Liver (tissue), 9 donors: ENCODE measurements around the gene PIP5KL1. TPM values are rescaled to one million over a fixed set of nuclear protein-coding genes. Genes with fewer than 3 reads are reported as not detected.

Experiments
- DNase-seq: peaks from one replicate; pipeline ENCODE4 v3.0.0-alpha.2; 2017; ENCODE audit warnings: low spot score
- H3K27ac ChIP-seq, 2 donors: one replicate each; pipeline ENCODE4 v1.7.0; 2013; ENCODE audit warnings: inconsistent platforms in 2 of 2, low read length in 2 of 2, control low read depth in 1 of 2, low read depth in 1 of 2, mild to moderate bottlenecking in 1 of 2
- H3K27me3 ChIP-seq, 4 donors: one replicate each; pipeline versions ENCODE4 v1.6.1 to v1.7.0; 2013; ENCODE audit warnings: low read length in 3 of 4, inconsistent platforms in 1 of 4, mild to moderate bottlenecking in 1 of 4, moderate library complexity in 1 of 4; ENCODE audit not compliant: control insufficient read depth in 4 of 4, insufficient read depth in 4 of 4
- H3K36me3 ChIP-seq, 4 donors: one replicate each; pipeline versions ENCODE4 v1.6.1 to v1.7.0; 2013; ENCODE audit warnings: low read length in 3 of 4, mild to moderate bottlenecking in 3 of 4, low read depth in 1 of 4, moderate library complexity in 1 of 4; ENCODE audit not compliant: control insufficient read depth in 4 of 4, insufficient read depth in 3 of 4
- H3K4me1 ChIP-seq, 4 donors: one replicate each; pipeline versions ENCODE4 v1.6.1 to v1.7.0; 2013; ENCODE audit warnings: low read length in 3 of 4, mild to moderate bottlenecking in 3 of 4, moderate library complexity in 1 of 4; ENCODE audit not compliant: control insufficient read depth in 4 of 4, insufficient read depth in 4 of 4
- H3K4me3 ChIP-seq, 3 donors: one replicate each; pipeline versions ENCODE4 v1.6.1 to v1.7.0; 2013; ENCODE audit warnings: low read length in 3 of 3, control low read depth in 1 of 3, low read depth in 1 of 3, mild to moderate bottlenecking in 1 of 3
- H3K9ac ChIP-seq, 2 donors: one replicate each; pipeline ENCODE4 v1.7.0; 2013; ENCODE audit warnings: low read length in 2 of 2, mild to moderate bottlenecking in 2 of 2, moderate library complexity in 2 of 2, control low read depth in 1 of 2, low read depth in 1 of 2
- H3K9me3 ChIP-seq, 4 donors: one replicate each; pipeline versions ENCODE4 v1.6.1 to v1.7.0; 2013; ENCODE audit warnings: low read length in 3 of 4; ENCODE audit not compliant: control insufficient read depth in 4 of 4
- EGR1 ChIP-seq, 2 donors: IDR thresholded peaks; 2 replicates each; pipeline ENCODE4 v1.6.1; 2016 to 2018; ENCODE audit warnings: antibody characterized with exemption in 2 of 2, low read depth in 2 of 2
- FOXA1 ChIP-seq: IDR thresholded peaks from 2 replicates; pipeline ENCODE4 v1.6.1; 2016; ENCODE audit warnings: antibody characterized with exemption
- FOXA2 ChIP-seq: IDR thresholded peaks from 2 replicates; pipeline ENCODE4 v1.6.1; 2016; ENCODE audit warnings: antibody characterized with exemption
- GABPA ChIP-seq, 2 donors: IDR thresholded peaks in 1 of 2; conservative IDR thresholded peaks in 1 of 2; 2 replicates each; pipeline ENCODE4 v1.6.1; 2016; ENCODE audit warnings: antibody characterized with exemption in 2 of 2, mild to moderate bottlenecking in 1 of 2, moderate library complexity in 1 of 2
- HNF4A ChIP-seq, 2 donors: conservative IDR thresholded peaks; 2 replicates each; pipeline ENCODE4 v1.6.1; 2016; ENCODE audit warnings: antibody characterized with exemption in 2 of 2, mild to moderate bottlenecking in 2 of 2
- JUND ChIP-seq, 2 donors: IDR thresholded peaks; 2 replicates each; pipeline ENCODE4 v1.6.1; 2016; ENCODE audit warnings: antibody characterized with exemption in 2 of 2
- NR2F2 ChIP-seq: IDR thresholded peaks from 2 replicates; pipeline ENCODE4 v1.6.1; 2016; ENCODE audit warnings: antibody characterized with exemption
- RAD21 ChIP-seq, 2 donors: IDR thresholded peaks; 2 replicates each; pipeline ENCODE4 v1.6.1; 2016; ENCODE audit warnings: antibody characterized with exemption in 2 of 2, mild to moderate bottlenecking in 2 of 2
- REST ChIP-seq: IDR thresholded peaks from 2 replicates; pipeline ENCODE4 v1.6.1; 2016; ENCODE audit warnings: antibody characterized with exemption, mild to moderate bottlenecking
- RXRA ChIP-seq, 2 donors: IDR thresholded peaks; 2 replicates each; pipeline ENCODE4 v1.6.1; 2017 to 2018; ENCODE audit warnings: antibody characterized with exemption in 2 of 2, mild to moderate bottlenecking in 1 of 2
- SP1 ChIP-seq: IDR thresholded peaks from 2 replicates; pipeline ENCODE4 v1.6.1; 2018; ENCODE audit warnings: antibody characterized with exemption, mild to moderate bottlenecking
- TAF1 ChIP-seq: conservative IDR thresholded peaks from 2 replicates; pipeline ENCODE4 v1.6.1; 2016; ENCODE audit warnings: antibody characterized with exemption, mild to moderate bottlenecking
- YY1 ChIP-seq: IDR thresholded peaks from 2 replicates; pipeline ENCODE4 v1.6.1; 2016; ENCODE audit warnings: antibody characterized with exemption, mild to moderate bottlenecking
- WGBS: extraction: QIAGEN DNeasy Blood & Tissue Kit; methylation state at CpG from one replicate; pipeline ENCODE4 v1.1.7; 2013; 5-methylcytosine and 5-hydroxymethylcytosine counted together
- polyA plus RNA-seq, 2 donors: library from polyadenylated mRNA; stranded (reverse) in 1 of 2; unstranded in 1 of 2; fragments of 200-250 nt in 1 of 2; fragments of >200 nt in 1 of 2; fragmentation: Nextera tagmentation in 1 of 2; extraction: Ambion mirVana in 1 of 2; gene quantifications; one replicate each; pipeline versions ENCODE4 v1.2.1 to v1.2.3, GENCODE V29; 2013 to 2015
- total RNA-seq, 2 donors: library from RNA; depleted of rRNA; stranded (reverse); fragments of >200 nt; gene quantifications; one replicate each; pipeline ENCODE4 v1.2.3, GENCODE V29; 2014
- TF ChIP-seq, protein P1 (sequence below): fragments of 150-350 bp; IDR thresholded peaks from 2 replicates; pipeline ENCODE4 v1.5.1; 2017; ENCODE audit warnings: improper control_type of control experiment, low read depth, low read length; ENCODE audit not compliant: missing input control
- TF ChIP-seq, protein P2 (sequence below): IDR thresholded peaks from 2 replicates; pipeline ENCODE4 v1.6.1; 2016; ENCODE audit warnings: antibody characterized with exemption
- TF ChIP-seq, protein P3 (sequence below): IDR thresholded peaks from 2 replicates; pipeline ENCODE4 v1.6.1; 2016; ENCODE audit warnings: antibody characterized with exemption
- TF ChIP-seq, protein P4 (sequence below): IDR thresholded peaks from 2 replicates; pipeline ENCODE4 v1.6.1; 2016; ENCODE audit warnings: antibody characterized with exemption
- donor health status: healthy.
- donor health status: healthy.
- donor health status: healthy.
- donor health status: healthy.
- donor health status: healthy.

PIP5KL1 gene
- total and polyA plus RNA-seq, 4 donors, result 0.06 to 1.5 (median 0.49) TPM

- TF ChIP-seq GABPA (IDR thresholded peaks at IDR 0.05 in 1 of 2, conservative IDR thresholded peaks at IDR 0.05 in 1 of 2) (no peak), FOXA2 (no peak), TAF1 (no peak), RXRA (IDR thresholded peaks at IDR 0.05) (no peak)
- TF ChIP-seq, protein P1, sequence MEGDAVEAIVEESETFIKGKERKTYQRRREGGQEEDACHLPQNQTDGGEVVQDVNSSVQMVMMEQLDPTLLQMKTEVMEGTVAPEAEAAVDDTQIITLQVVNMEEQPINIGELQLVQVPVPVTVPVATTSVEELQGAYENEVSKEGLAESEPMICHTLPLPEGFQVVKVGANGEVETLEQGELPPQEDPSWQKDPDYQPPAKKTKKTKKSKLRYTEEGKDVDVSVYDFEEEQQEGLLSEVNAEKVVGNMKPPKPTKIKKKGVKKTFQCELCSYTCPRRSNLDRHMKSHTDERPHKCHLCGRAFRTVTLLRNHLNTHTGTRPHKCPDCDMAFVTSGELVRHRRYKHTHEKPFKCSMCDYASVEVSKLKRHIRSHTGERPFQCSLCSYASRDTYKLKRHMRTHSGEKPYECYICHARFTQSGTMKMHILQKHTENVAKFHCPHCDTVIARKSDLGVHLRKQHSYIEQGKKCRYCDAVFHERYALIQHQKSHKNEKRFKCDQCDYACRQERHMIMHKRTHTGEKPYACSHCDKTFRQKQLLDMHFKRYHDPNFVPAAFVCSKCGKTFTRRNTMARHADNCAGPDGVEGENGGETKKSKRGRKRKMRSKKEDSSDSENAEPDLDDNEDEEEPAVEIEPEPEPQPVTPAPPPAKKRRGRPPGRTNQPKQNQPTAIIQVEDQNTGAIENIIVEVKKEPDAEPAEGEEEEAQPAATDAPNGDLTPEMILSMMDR, result no peak
- no peaks in the 10 kb centered on the region for H3K9me3 ChIP-seq
- H3K27me3 ChIP-seq, result peaks cover 0 to 7% (median 0%) of the 10 kb centered on the region in 4 donors
- WGBS, result 22% methylated on average over 24 of the region's 24 CpGs
- no peak overlapping the region for H3K9ac ChIP-seq
- no peaks in the 10 kb centered on the region for H3K36me3 ChIP-seq
- no peak overlapping the region for H3K27ac ChIP-seq
- H3K4me3 ChIP-seq, result no peak overlapping the region
- H3K4me1 ChIP-seq, result peaks cover 0 to 17% (median 6%) of the 10 kb centered on the region in 4 donors
- DNase-seq, result no peak
Observed at GRCh38 chr9:127927988-127928675, 2.4 kb downstream of the PIP5KL1 start.

DNA sequence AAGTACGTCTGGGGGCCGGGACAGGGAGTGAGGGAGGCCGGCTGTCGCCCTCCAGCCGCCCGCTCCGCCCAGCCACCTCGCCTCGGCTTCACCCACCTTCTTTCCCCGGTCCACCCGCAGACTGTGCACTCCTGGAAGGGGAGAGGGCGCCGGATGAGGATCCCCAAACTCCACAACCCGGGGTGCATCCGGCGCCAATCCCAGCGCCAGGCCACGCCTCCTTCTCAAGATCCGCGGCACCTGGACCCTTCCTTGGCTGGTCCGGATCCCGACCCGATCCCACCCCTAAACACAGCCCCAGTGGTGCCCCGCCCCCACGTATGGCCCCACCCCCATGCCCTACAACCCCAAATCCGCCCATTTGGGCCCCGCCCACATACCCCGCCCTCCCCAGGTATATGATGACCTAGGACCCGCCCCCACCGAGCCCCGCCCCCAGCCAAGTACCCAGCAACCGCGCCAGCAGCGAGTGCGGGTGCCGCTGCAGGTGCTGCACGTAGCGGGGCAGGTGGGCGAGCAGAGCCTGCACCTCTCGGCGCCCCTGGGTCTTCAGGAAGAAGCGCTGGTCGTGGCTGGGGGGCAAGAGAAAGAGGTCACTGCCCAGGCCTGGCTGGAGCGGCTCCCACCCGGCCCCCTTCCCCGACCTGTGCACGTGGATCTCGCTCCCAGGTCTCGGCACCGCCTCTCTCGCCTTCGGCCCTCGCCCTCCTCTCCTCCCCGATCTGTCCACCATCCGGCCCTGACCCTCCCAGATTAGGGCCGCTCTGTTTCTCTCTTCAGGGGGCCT lies 3.2 kb downstream of the PIP5KL1 start:
- no peaks in the 10 kb centered on the region for H3K9me3 ChIP-seq
- H3K9ac ChIP-seq, result no peak overlapping the region
- no peak overlapping the region for H3K4me3 ChIP-seq
- H3K27me3 ChIP-seq, result peaks cover 0 to 7% (median 0%) of the 10 kb centered on the region in 4 donors
- H3K36me3 ChIP-seq, result no peaks in the 10 kb centered on the region
- peak; percentile 81 for DNase-seq
- 6% methylated on average over 56 of the region's 56 CpGs for WGBS
- H3K4me1 ChIP-seq, result peaks cover 0 to 17% (median 6%) of the 10 kb centered on the region in 4 donors
- H3K27ac ChIP-seq, result no peak overlapping the region
- TF ChIP-seq RAD21 (IDR thresholded peaks at IDR 0.05) (no peak), HNF4A (conservative IDR thresholded peaks at IDR 0.05) (no peak), NR2F2 (no peak), GABPA (IDR thresholded peaks at IDR 0.05 in 1 of 2, conservative IDR thresholded peaks at IDR 0.05 in 1 of 2) (no peak), SP1 (no peak), TAF1 (no peak), EGR1 (IDR thresholded peaks at IDR 0.05; ENCODE audit: low read depth in 2 of 2) (no peak), JUND (IDR thresholded peaks at IDR 0.05) (no peak), RXRA (IDR thresholded peaks at IDR 0.05) (no peak), YY1 (no peak), FOXA2 (no peak), FOXA1 (no peak), REST (no peak)
- TF ChIP-seq, protein P1, result no peak
- TF ChIP-seq, protein P2, sequence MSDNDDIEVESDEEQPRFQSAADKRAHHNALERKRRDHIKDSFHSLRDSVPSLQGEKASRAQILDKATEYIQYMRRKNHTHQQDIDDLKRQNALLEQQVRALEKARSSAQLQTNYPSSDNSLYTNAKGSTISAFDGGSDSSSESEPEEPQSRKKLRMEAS, result no peak
- TF ChIP-seq, protein P3, sequence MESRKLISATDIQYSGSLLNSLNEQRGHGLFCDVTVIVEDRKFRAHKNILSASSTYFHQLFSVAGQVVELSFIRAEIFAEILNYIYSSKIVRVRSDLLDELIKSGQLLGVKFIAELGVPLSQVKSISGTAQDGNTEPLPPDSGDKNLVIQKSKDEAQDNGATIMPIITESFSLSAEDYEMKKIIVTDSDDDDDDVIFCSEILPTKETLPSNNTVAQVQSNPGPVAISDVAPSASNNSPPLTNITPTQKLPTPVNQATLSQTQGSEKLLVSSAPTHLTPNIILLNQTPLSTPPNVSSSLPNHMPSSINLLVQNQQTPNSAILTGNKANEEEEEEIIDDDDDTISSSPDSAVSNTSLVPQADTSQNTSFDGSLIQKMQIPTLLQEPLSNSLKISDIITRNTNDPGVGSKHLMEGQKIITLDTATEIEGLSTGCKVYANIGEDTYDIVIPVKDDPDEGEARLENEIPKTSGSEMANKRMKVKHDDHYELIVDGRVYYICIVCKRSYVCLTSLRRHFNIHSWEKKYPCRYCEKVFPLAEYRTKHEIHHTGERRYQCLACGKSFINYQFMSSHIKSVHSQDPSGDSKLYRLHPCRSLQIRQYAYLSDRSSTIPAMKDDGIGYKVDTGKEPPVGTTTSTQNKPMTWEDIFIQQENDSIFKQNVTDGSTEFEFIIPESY, result no peak
- TF ChIP-seq, protein P4, sequence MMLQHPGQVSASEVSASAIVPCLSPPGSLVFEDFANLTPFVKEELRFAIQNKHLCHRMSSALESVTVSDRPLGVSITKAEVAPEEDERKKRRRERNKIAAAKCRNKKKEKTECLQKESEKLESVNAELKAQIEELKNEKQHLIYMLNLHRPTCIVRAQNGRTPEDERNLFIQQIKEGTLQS, result no peak
